ENCODE results near the gene NFAM1. TPM values are rescaled to one million over a fixed set of nuclear protein-coding genes. Genes with fewer than 3 reads are reported as not detected.

The NFAM1 gene
- polyA plus RNA-seq, 1 donor = 1.8 TPM

DNA sequence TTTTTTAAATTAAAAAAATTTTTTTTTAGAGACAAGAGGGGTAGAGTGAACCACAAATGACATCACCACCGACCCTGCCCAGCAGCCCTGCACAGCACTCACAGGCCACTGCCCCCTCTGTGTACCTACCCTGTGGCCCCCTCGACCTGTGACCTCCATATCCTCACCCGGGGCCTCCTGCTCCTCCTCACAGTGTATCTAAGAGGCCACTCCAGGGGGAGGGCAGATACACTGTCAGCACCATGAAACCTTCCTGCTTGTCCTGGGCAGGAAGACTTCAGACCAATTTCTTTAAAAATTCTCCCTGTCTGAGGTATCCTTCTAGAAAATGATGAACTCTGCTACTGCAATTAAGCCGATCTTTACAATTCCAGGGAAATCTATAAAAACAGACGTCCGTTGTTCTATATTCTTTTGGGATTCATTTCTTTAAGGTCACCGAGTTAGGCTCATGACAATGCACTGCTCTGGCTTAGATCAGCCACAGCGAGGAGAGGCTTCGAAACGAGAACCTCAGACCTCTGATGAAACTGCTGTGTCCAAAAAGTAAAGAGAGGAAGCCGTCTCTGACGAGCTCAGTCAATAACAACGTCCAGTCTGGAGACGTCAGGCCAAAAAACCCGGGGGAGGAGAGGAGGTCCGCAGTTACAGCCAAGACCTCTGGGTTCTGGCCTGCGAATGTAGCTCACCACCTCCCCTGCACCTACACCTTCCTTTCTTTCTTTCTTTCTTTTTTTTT, 17.5 kb downstream of the NFAM1 start:
- no peak overlapping the region for H3K4me3 ChIP-seq (ENCODE audit: low read length)
- H3K4me1 ChIP-seq (ENCODE audit: control insufficient read depth, insufficient read depth, low read length) = peaks cover 17% of the 10 kb centered on the region
- peak overlapping the region; percentile 30 for H3K27ac ChIP-seq (ENCODE audit: low read length)
- no peaks in the 10 kb centered on the region for H3K27me3 ChIP-seq (ENCODE audit: control insufficient read depth, insufficient read depth, low read length)
- 83% methylated on average over 2 of the region's 17 CpGs for WGBS (ENCODE audit: insufficient coverage, low lambda C conversion rate)
- H3K36me3 ChIP-seq (ENCODE audit: control insufficient read depth, insufficient read depth, low read length) = no peaks in the 10 kb centered on the region
- H3K9me3 ChIP-seq (ENCODE audit: control insufficient read depth, low read depth, low read length) = no peaks in the 10 kb centered on the region
- DNase-seq = peak; percentile 61 to 67

DNA sequence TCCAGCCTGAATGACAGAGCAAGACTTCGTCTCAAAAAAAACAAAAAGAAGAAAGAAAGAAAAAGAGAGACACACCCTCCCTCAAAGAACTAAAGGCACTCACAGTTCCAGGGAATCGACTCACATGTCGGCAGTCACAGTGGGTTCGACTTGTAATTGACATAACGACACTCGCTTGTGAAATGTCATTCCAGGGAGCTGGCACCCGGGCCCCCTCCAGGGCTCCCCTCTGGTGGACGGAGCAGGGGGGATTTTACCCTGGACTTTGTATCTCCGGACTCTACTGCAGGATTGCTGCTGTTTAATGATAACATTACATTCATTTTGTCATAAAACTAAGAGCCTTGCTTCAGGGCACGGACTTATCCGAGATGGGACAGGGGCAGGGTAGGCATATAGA, 18.2 kb downstream of the NFAM1 start:
- Histone ChIP-seq H3K27ac (ENCODE audit: low read length) (peak overlapping the region; percentile 30), H3K36me3 (ENCODE audit: control insufficient read depth, insufficient read depth, low read length) (no peaks in the 10 kb centered on the region), H3K4me1 (ENCODE audit: control insufficient read depth, insufficient read depth, low read length) (peaks cover 17% of the 10 kb centered on the region), H3K9me3 (ENCODE audit: control insufficient read depth, low read depth, low read length) (no peaks in the 10 kb centered on the region), H3K27me3 (ENCODE audit: control insufficient read depth, insufficient read depth, low read length) (no peaks in the 10 kb centered on the region), H3K4me3 (ENCODE audit: low read length) (no peak overlapping the region)
- WGBS (ENCODE audit: insufficient coverage, low lambda C conversion rate) = no CpG with 5 or more reads among the region's 11 CpGs
- peak; percentile 78 to 82 for DNase-seq

GRCh38 chr22:42412744-42413333, 19.4 kb downstream of the NFAM1 start:
- H3K9me3 ChIP-seq (ENCODE audit: control insufficient read depth, low read depth, low read length) = no peaks in the 10 kb centered on the region
- H3K27me3 ChIP-seq (ENCODE audit: control insufficient read depth, insufficient read depth, low read length) = no peaks in the 10 kb centered on the region
- no peak for DNase-seq
- H3K36me3 ChIP-seq (ENCODE audit: control insufficient read depth, insufficient read depth, low read length) = no peaks in the 10 kb centered on the region
- H3K4me1 ChIP-seq (ENCODE audit: control insufficient read depth, insufficient read depth, low read length) = peaks cover 17% of the 10 kb centered on the region
- H3K4me3 ChIP-seq (ENCODE audit: low read length) = no peak overlapping the region
- no peak overlapping the region for H3K27ac ChIP-seq (ENCODE audit: low read length)
- WGBS (ENCODE audit: insufficient coverage, low lambda C conversion rate) = no CpG with 5 or more reads among the region's 13 CpGs

- DNase-seq = no peak
- no peaks in the 10 kb centered on the region for H3K36me3 ChIP-seq (ENCODE audit: control insufficient read depth, insufficient read depth, low read length)
- peaks cover 15% of the 10 kb centered on the region for H3K4me1 ChIP-seq (ENCODE audit: control insufficient read depth, insufficient read depth, low read length)
- WGBS (ENCODE audit: insufficient coverage, low lambda C conversion rate) = no CpG with 5 or more reads among the region's 7 CpGs
- no peak overlapping the region for H3K27ac ChIP-seq (ENCODE audit: low read length)
- H3K27me3 ChIP-seq (ENCODE audit: control insufficient read depth, insufficient read depth, low read length) = no peaks in the 10 kb centered on the region
- no peak overlapping the region for H3K4me3 ChIP-seq (ENCODE audit: low read length)
- H3K9me3 ChIP-seq (ENCODE audit: control insufficient read depth, low read depth, low read length) = no peaks in the 10 kb centered on the region
Measured at GRCh38 chr22:42410708-42411107, 21.5 kb downstream of the NFAM1 start.

GRCh38 chr22:42408810-42409529, 23.2 kb downstream of the NFAM1 start:
- no peak overlapping the region for H3K27ac ChIP-seq (ENCODE audit: low read length)
- H3K9me3 ChIP-seq (ENCODE audit: control insufficient read depth, low read depth, low read length) = no peaks in the 10 kb centered on the region
- peaks cover 4% of the 10 kb centered on the region for H3K27me3 ChIP-seq (ENCODE audit: control insufficient read depth, insufficient read depth, low read length)
- peaks cover under 1% of the 10 kb centered on the region for H3K4me1 ChIP-seq (ENCODE audit: control insufficient read depth, insufficient read depth, low read length)
- WGBS (ENCODE audit: insufficient coverage, low lambda C conversion rate) = no CpG with 5 or more reads among the region's 16 CpGs
- H3K4me3 ChIP-seq (ENCODE audit: low read length) = no peak overlapping the region
- DNase-seq = no peak
- H3K36me3 ChIP-seq (ENCODE audit: control insufficient read depth, insufficient read depth, low read length) = no peaks in the 10 kb centered on the region

GRCh38 chr22:42408276-42408675, 23.9 kb downstream of the NFAM1 start:
- no peaks in the 10 kb centered on the region for H3K9me3 ChIP-seq (ENCODE audit: control insufficient read depth, low read depth, low read length)
- H3K4me1 ChIP-seq (ENCODE audit: control insufficient read depth, insufficient read depth, low read length) = no peaks in the 10 kb centered on the region
- no peaks in the 10 kb centered on the region for H3K36me3 ChIP-seq (ENCODE audit: control insufficient read depth, insufficient read depth, low read length)
- WGBS (ENCODE audit: insufficient coverage, low lambda C conversion rate) = no CpG with 5 or more reads among the region's 7 CpGs
- peaks cover 5% of the 10 kb centered on the region for H3K27me3 ChIP-seq (ENCODE audit: control insufficient read depth, insufficient read depth, low read length)
- H3K4me3 ChIP-seq (ENCODE audit: low read length) = no peak overlapping the region
- H3K27ac ChIP-seq (ENCODE audit: low read length) = no peak overlapping the region
- DNase-seq = no peak

- no peaks in the 10 kb centered on the region for H3K36me3 ChIP-seq (ENCODE audit: control insufficient read depth, insufficient read depth, low read length)
- H3K4me1 ChIP-seq (ENCODE audit: control insufficient read depth, insufficient read depth, low read length) = peaks cover 7% of the 10 kb centered on the region
- H3K27me3 ChIP-seq (ENCODE audit: control insufficient read depth, insufficient read depth, low read length) = peaks cover 5% of the 10 kb centered on the region
- no peak overlapping the region for H3K27ac ChIP-seq (ENCODE audit: low read length)
- H3K9me3 ChIP-seq (ENCODE audit: control insufficient read depth, low read depth, low read length) = no peaks in the 10 kb centered on the region
- DNase-seq = no peak
- no peak overlapping the region for H3K4me3 ChIP-seq (ENCODE audit: low read length)
- no CpG with 5 or more reads among the region's 9 CpGs for WGBS (ENCODE audit: insufficient coverage, low lambda C conversion rate)
Measured at GRCh38 chr22:42404266-42404665, 27.9 kb downstream of the NFAM1 start.

DNA sequence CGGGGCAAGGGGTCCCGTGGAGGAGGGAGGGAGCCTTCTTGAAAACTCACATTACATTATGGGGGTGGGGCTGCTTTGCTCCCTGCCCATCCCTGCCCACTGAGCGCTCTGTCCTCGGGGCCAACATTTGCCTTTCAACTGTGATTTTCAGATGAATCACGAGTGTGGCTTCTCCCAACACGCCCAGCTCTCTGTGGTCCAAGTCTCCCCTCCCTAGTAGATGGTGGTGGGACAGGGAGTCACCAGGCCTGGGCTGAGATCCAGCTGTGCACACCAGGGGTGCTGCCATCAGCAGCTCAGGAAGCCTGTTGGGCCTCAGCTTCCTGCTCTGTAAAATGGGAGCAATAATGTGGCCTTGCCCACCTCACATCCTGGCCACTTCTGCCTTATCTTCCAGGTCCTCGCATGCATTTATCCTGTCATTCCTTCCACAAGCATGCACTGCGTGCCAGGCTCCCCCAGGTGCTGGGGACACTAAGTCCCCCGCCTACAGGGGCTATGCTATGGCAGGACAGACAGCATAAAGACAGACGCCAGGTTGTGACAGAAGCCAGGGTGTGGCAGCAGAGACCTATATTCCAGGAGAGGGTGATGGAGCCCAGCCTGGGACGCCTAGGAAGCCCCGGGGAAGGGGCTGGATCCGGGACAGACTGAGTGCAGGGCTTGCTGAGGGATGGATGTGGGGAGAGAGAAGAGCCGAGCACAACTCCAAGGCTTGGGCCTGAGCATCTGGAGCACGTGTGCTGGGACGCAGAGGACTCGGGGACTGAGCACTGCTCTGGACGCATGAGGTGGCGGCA, 30.5 kb downstream of the NFAM1 start:
- Histone ChIP-seq H3K4me1 (ENCODE audit: control insufficient read depth, insufficient read depth, low read length) (peaks cover 9% of the 10 kb centered on the region), H3K4me3 (ENCODE audit: low read length) (no peak overlapping the region), H3K27me3 (ENCODE audit: control insufficient read depth, insufficient read depth, low read length) (peaks cover 5% of the 10 kb centered on the region), H3K27ac (ENCODE audit: low read length) (no peak overlapping the region), H3K36me3 (ENCODE audit: control insufficient read depth, insufficient read depth, low read length) (no peaks in the 10 kb centered on the region), H3K9me3 (ENCODE audit: control insufficient read depth, low read depth, low read length) (peaks cover 3% of the 10 kb centered on the region)
- no peak for DNase-seq
- no CpG with 5 or more reads among the region's 19 CpGs for WGBS (ENCODE audit: insufficient coverage, low lambda C conversion rate)

DNA sequence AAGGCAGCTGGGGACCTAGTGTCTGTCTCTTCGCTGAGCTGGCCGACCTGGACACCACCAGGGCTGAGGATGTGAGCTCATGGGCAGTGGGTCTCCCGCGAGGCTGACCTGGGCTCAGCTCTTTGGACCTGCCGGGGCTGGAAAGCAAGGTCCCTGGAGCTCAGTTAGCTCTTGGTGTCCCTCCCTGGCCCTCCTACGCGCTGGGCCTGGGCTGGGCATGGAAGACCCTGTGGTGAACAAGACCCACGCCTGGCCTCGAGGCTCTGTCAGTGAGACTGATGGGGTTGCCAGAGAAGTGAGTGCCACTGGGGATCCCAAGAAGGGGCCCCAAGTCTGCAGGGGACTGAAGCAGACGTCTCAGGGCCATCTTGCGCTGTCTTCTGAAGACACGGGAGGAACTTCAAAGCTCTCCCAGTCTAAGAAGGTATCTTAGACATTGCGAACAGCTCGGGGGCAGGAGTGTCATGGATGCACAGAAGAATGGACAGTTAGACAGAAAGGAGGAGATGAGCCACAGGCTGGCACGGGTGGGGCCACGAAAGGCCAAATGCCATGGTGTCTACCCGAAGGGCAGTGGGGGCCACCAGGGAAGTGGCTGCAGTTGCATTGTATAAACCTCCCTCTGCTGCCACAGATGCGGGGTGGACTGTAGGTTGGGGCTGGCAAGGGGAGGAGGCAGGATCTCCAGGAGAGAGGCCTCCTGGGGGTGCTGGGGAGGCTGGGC, 31.2 kb downstream of the NFAM1 start:
- peaks cover 9% of the 10 kb centered on the region for H3K4me1 ChIP-seq (ENCODE audit: control insufficient read depth, insufficient read depth, low read length)
- no peak overlapping the region for H3K4me3 ChIP-seq (ENCODE audit: low read length)
- no peak overlapping the region for H3K27ac ChIP-seq (ENCODE audit: low read length)
- no peaks in the 10 kb centered on the region for H3K36me3 ChIP-seq (ENCODE audit: control insufficient read depth, insufficient read depth, low read length)
- H3K27me3 ChIP-seq (ENCODE audit: control insufficient read depth, insufficient read depth, low read length) = peaks cover 5% of the 10 kb centered on the region
- no peak for DNase-seq
- WGBS (ENCODE audit: insufficient coverage, low lambda C conversion rate) = no CpG with 5 or more reads among the region's 18 CpGs
- peaks cover 3% of the 10 kb centered on the region for H3K9me3 ChIP-seq (ENCODE audit: control insufficient read depth, low read depth, low read length)
